Measurements from ENCODE around the gene MED12L.

MED12L gene

DNA sequence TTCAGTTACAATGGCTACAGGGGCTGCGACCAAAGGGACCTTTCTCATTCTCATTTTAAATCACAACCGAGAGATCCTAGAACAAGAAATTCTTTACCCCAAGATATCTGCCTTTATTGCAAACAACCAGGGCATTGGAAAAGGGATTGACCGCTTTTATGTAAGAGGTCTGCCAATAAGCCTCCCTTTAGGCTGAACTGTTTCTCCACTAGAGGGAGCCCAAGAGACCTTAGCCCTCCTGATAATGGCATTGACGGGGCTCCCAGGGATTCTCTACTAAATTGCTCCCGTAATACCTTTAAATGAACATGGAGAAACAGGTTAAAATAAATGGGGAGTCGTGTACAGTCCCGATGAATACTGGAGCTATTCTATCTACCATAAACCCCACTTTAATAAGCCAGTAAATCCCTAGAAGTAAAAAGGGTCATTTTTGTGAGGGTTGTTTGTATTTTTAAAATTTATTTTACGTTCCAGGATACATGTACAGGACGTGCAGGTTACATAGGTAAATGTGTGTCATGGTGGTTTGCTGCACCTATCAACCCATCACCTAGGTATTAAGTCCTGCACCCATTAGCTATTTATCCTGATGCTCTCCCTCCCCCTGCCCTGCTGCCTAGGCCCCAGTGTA lies 382.9 kb downstream of the MED12L start:
- DNase-seq: peak; percentile 72

DNA sequence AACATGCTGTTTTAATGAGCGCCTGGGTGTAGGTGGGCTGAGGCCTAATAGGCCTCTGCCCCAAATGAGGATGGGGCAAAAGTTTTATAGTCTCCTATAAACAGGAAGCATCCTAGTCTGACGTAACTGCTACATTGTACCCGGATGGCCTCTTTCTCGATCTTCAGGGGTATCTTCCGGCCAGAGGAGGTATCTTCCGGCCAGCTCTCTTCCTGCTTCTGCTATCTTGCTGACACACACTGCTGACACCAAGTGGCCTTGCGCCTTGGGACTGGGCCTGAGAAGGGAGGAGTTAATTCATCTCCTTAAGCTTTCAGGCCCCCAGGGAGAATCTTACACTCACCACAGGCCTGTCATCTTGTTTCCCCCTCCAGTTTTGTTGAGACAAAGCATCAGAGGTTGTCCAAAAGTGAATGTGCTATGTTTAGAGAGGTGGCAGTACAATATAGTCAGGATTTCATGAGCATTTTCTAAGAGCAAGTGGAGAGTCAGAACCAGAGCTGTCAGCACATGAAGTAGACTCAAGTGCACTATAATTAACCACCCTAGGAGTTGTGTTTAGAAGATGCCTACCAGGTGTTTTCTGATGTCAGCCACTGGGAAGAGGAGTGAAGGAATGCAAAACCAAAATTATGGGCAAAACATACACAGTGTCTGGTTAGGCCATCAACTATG lies 391.0 kb downstream of the MED12L start:
- DNase-seq: no peak

DNA sequence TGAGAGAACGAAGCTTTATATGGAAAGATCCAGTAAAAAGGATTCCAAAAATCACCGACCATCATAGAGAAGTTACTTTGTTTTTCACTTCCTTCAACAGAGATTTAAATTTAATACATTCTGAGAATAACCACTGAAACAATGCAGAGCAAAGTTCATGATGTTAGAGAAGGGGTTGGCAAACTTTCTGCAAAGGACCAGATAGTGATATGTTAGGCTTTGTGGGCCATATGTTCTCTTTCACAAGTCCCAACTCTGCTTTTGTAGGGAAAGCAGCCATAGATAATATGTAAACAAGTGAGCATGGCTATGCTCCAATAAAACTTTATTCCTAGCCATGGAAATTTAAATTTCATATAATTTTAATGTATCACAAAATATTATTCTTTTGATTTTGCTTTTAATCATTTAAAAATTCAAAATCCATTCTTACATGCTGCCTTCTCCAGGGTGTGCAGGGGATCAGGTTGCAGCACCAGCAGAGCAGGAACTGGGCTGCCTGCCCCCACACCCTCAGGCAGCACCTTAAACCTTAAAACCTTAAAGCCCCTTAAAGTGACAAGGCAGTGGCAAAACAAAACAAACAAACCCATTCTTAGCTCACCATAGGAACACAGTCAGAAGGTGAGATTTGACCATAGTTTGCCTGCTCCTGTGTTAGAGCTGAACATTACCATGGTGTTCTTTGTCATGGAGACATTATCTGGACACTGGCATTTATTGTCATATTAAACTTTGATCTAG lies 392.3 kb downstream of the MED12L start:
- no peak for DNase-seq

DNA sequence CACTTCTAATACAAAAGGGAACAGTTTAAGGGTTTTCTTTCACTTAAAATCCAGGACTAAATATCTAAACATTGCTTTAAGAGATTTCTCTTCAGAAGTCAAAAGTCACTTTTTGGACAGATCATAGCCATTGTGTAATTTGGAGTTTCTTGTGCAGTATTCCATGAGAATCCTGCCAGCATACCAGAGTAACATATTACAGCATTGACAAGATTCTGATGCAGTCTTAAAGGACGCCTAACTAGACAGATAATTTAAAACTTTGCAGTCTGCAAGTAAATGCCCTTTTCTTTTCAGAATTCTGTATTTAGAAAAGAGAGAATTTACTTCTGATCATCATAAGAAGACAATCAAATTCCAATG lies 392.9 kb downstream of the MED12L start:
- DNase-seq: no peak

DNA sequence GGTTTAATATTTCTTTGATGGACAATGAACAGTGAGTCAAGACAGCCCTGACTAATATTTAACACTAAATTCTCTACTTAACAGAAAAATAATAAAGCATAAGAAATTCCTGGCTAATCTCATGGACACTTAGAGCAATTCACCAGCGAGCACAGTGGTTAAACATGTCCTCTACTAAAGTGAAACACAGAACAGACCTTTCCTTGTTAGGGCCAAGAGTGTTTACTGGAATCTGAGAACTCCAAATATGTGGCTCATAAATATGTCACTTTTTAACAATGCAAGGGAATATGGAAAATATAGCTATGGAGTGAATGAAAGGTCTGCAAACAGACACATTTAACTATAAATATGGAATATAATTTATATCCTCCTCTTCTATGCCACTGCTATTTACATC lies 394.0 kb downstream of the MED12L start:
- no peak for DNase-seq

DNA sequence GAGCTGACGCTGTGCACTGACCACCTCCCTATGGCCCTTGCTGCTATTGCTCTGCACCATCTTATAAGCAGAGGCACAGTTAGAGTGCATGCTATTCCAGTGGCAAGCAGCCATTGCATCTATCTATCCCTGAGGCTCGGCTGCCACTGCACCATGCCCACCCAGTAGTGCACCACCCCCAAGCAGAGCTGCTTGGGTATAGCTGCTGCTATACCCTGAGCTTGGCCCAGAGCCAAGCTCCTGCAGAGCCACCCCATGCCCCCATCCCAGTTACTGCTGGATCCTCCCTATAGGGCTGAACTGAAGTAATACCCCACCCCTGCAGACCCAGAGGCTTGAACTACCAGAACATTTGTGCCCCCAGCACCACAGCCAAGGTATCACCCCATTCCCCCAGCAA lies 395.0 kb downstream of the MED12L start:
- DNase-seq: no peak

DNA sequence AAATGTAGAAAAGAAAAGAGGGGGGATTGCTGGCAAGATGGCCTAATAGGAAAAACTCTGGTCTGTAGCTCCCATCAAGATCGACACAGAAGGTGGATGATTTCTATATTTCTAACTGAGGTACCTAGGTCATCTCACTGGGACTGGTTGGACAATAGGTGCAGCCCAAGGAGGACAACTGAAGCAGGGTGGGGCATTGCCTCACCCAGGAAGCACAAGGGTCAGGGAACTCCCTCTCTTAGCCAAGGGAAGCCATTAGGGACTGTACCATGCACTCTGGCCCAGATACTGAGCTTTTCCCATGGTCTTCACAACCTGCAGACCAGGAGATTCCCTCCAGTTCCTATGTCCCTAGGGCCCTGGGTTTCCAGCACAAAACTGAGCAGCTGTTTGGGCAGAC lies 398.0 kb downstream of the MED12L start:
- no peak for DNase-seq

- peak; percentile 8 for DNase-seq
Measured at GRCh38 chr3:151483961-151484520, 398.6 kb downstream of the MED12L start.

Measured in NCI-H2171 treated with DMSO at 0.1 percent for 48 hours (cell line).